GM20431 (cell line): ENCODE data around the gene S100A6.

Source experiments
- in situ Hi-C: fragments of 300-500 bp; cut with MseI, MboI; formaldehyde crosslinking; loops from one replicate; pipeline ENCODE4 v1.15.0; 2020; ENCODE audit warnings: low sequenced_read_pairs; ENCODE audit not compliant: unreplicated experiment

Gene S100A6

GRCh38 chr1:153509036-153509435 lies 26.8 kb downstream of the S100A6 start:
- in situ Hi-C loops, result no loop called here

DNA sequence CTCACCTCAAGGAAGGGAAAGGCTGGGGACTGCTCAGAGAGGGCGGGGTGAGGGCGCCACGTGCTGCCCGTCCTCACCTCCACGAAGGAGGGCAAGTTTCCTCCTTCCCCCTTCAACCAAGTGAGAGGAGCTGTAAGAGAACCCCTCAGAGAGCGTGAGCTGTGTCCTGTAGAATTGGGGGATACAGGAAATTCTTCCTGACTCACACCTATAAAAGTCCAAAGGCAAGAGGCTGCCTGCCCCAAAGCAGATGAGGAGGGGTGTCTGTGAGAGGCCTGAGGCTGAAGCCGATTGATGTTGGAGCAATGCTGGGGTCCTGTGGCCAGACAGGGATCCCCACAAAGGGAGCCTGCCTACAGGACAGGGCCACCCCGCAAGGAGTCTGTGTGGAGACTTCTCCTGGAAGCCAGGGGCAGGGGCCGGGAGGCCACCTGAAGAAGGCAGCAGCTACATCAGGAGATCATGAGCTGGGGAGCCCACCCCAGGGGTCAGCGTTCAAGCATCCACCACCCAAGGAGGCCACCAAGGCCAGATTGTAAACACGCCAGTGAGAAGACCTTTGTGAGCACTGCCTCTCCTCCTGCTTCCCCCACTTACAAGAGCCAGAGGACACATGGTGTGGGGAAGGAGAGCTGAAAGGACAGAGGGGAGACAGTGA lies 27.7 kb downstream of the S100A6 start:
- in situ Hi-C loops, result no loop called here

GRCh38 chr1:153506831-153507413 lies 28.9 kb downstream of the S100A6 start:
- in situ Hi-C loops, result no loop called here

GRCh38 chr1:153506386-153506785 lies 29.4 kb downstream of the S100A6 start:
- in situ Hi-C loops, result no loop called here

GRCh38 chr1:153505576-153505975 lies 30.2 kb downstream of the S100A6 start:
- in situ Hi-C loops, result no loop called here

GRCh38 chr1:153503766-153504165 lies 32.0 kb downstream of the S100A6 start:
- in situ Hi-C loops, result no loop called here

DNA sequence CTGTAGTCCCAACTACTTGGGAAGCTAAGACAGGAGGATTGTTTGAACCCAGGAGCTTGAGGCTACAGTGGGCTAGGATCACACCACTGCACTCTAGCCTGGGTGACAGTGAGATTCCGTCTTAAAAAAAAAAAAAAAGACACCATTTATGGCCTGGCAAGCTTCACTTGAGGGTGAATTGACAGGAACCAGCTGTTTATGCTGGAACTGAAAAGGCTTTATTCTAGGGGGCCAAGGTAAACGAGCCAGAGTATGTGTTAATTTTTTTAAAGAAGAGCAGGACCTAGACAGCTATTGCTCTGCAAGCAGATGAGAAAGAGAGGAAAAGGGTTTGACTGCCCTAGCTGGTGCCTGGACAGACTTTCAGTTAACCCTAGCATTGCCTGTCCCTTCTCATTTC lies 37.0 kb downstream of the S100A6 start:
- in situ Hi-C loops, result no loop called here

DNA sequence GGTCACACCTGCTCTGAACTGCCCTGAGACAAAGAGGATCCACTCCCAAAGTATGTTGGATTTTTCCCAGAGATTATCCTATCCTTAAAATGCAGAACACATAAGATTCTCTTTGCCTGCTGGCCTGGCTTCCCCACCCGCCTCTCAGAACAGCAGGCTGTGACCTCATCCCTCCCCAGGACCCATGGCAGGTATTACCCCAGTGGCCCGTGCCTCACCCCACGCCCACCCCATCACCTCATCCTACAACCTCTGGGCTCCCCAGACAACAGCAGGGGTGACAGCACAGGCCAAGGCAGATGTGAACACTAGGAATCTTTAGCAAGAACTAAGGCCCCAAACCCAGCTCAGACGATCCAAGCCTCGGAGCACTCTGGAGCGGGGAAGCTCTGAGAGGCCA lies 40.3 kb downstream of the S100A6 start:
- in situ Hi-C loops, result no loop called here

DNA sequence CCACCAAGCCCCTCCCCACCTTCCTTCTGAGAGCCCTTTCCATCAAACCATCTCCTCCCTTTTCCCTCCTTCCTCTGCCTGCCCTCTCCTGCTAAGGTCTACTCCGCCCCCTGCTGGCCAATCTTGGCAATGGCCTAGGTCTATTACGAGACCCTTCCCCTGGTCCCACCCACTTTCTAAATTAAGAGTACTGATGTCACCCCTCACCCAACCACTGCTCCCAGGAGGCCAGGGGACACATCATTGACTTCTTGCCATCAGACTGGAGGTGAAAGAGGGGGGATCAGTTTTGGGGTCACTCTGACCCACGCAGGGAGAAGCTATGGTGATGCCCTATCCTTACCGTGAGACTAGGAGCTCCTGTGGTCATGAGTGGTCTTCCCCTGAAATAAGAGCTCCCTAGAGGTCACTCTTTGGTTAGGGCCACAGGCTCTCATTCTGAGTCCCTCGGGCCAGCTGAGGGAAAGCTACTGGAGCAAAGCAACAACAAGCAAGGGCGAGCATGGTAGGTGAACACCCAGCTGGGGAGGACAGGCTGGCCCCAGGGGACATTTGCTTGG lies 40.7 kb downstream of the S100A6 start:
- in situ Hi-C loops, result no loop called here

- in situ Hi-C loops, result no loop called here
Observed at GRCh38 chr1:153493343-153493960, 42.3 kb downstream of the S100A6 start.

DNA sequence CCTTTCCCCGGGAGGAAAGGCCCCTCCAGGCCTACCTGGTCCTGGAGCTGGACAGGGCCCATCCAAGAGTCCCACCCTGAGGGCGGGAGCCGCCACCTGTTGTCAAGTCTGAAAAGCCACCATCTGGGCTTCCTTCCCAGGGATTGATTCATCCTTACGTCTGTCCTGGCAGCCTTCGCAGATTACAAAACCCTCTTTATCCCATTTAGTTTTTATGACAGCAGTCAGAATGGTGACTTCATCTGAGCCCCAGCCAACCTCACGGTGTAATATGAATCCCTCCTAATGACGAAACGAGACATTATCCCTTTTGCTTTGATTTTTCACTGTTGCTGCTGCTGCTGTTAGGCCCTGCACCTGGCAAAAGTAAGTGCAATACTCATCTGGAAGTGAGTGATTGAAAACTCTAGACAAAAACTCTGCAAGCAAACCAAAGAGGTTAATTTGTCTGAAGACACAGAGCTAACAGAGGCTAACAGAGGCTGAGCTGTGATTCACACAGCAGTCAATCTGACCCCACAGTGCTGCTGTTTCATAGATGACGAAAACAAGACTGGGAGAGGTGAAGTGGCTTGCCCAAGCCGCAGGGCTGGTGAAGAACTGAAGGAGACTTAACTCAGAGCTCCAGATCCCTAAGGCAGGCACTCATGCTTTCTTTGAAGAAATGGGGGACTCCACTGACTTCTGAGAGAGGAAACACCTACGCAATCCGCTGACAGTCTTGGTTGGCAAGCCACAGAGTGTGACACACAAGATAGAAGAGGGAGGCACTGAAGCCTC lies 45.3 kb downstream of the S100A6 start:
- in situ Hi-C loops, result no loop called here

DNA sequence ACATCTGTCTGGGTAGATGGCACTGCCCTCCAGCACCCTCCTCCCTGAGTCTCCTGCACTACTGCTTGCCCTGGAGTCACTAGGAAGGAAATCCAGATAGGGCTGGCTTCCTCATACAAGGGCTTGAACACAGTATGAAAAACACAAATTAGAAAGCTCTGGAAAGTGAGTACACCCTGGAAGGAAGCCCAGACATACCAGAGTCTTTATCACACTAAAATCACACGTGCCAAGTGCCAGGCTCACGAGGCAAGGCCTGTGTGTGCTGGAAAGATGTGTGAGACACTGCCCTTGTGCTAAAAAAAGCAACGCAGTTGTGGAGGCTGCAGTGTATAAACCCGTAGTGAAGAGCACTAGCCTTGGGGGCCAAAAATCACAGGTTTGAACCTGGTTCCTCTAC lies 47.1 kb downstream of the S100A6 start:
- in situ Hi-C loops, result no loop called here

GRCh38 chr1:153487707-153488106 lies 48.1 kb downstream of the S100A6 start:
- in situ Hi-C loops, result no loop called here

- in situ Hi-C loops, result no loop called here
Observed at GRCh38 chr1:153485863-153486262, 49.9 kb downstream of the S100A6 start.
